Suppressor macrophage (primary cell): ENCODE measurements around the gene PPP3CA.
"Not testable (repeated sequence)": the region's sequence is repeated elsewhere in the genome, so short reads cannot be mapped to it uniquely, and the experiment has no call there.

Source experiments
- DNase-seq, 4 experiments: peaks; one replicate each; pipeline ENCODE4 v3.0.0-alpha.2; 2020 to 2022

PPP3CA gene

DNA sequence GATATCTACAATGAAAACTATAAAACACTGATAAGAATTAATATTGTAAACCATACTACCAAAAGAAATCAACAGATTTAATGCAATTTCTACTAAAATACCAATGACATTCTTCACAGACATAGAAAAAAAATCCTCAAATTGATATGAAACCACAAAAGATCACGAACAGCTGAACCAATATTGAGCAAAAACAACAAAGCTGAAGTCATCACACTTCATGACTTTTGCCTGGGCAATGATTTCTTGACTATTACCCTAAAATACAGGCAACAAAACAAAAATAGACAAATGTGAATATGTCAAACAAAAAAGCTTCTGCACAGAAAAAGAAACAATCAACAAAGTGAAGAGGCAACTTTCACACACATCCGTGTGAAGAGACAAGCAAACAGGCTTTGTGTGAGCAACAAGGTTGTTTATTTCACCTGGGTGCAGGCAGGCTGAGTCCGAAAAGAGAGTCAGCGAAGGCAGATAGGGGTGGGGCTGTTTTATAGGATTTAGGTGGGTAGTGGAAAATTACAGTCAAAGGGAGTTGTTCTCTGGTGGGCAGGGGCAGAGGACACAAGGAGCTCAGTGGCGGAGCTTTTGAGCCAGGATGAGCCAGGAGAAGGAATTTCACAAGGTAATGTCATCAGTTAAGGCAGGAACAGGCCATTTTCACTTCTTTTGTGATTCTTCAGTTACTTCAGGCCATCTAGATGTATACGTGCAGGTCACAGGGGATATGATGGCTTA is 355.8 kb downstream of the PPP3CA start:
- DNase-seq = not testable (repeated sequence)

DNA sequence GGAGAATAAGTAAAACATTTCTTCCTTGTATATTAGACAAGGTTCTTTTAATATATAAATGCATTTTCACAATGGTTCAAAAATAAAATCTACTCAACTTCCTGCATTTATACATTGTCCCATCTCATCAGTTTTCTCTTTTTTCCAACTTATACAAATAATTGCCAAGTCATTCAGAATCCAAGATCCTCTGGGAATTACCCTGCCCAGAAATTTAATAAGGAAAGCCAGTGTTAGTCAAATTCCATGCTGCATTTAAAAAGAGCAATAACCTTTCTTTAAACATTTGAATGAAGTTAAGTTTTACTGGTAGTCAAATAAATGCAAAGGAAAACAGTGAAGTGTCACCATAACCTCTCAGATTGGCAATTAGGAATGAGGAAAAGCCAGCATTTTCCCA is 357.9 kb downstream of the PPP3CA start:
- DNase-seq = no peak

DNA sequence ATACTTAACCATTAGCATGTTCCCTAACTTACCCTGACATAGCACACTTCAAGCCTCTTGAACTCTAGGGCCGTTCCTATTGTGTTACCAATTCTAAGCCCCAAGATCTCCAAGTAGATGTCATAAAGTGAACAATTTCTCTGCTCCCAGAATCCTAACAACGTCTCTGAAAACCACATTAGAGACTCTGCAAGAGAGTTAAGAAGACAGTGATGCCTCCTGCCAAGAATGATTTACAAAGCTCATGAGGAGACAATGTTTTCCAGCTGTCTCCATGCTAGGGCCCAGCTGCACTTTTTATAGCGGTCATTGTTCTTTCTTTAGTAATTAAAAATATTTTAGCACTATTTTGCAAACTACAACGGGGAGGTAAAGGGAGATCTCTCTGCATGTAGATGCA is 358.4 kb downstream of the PPP3CA start:
- DNase-seq = no peak

DNA sequence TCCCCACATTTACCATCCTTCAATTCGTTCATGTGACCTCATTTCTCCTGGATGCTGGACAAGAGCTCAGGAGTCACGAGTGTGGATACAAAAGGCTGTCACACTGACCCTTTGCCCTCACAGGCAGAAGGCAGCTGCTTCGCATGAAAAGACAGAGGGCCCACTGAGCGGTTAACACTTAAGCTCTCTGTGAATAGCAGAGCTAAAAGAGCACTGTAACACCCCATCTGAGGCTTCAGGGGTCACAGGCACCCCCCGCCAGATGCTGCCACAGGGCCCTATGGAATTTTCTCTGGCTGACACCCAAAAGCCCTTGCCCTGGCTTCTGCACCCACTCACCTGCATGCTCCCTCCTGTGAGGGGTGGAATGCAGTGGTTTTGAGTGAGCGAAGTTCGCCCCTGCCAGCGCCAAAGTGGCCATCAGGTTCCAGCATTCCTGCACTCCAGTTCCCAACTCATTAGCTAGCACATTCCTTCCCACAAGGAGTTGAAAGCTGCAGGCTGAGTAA is 360.9 kb downstream of the PPP3CA start:
- no peak for DNase-seq

DNA sequence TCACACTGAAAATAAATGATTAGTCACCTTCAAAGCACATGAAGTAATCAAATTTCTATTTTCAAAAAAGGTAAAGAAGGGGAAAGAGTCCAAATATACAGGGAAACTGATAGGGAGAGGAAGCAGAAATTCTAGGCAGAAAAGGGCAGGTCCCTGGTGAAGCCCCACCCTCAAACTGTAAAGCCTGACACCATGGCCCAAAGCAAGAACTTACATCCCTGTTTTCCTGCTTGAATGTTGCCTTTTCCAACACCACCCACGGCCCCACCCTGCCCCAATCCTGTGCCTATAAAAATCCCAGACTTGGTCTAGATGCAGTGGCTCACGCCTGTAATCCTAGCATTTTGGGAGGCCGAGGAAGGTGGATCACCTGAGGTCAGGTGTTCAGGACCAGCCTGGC is 361.8 kb downstream of the PPP3CA start:
- no peak for DNase-seq

DNA sequence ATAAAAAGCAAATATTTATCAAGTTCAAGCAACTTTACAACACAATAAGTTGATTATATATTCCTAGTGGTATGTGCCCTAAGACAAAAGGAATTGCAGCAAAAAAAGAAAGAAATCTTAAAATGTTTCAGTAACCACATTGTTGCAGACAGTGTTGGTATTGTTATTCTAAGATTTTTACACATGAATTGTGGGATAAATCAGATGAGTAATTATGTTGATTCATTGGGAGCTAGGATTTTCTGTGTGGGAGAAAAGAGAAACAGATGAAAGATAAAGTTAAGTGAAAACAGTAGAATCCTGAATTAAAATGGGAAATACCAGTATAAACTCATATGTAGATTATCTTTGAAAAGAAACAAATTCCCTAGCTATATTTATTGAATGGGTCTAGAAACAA is 362.4 kb downstream of the PPP3CA start:
- no peak for DNase-seq

DNA sequence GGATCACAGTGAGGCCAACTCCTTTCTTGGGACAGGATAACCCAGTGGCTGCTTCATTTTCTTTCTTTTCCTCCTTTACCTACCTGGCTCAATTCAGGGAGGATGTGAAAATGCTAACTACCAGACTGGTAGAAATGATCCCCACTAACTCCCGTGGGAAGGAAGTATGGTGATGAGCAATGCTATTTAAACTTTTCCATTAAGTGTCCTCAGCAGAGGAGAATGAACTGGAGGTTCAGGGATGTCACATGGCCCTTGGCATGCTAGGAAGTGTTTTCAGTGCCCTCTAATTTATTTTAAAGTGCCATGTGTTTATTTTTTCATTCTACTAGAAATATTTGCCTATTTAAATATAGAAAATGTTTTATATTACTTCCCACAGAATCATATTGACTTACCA is 363.9 kb downstream of the PPP3CA start:
- peak in 3 of 4 experiments; percentile 8 to 27 (median 12) for DNase-seq

DNA sequence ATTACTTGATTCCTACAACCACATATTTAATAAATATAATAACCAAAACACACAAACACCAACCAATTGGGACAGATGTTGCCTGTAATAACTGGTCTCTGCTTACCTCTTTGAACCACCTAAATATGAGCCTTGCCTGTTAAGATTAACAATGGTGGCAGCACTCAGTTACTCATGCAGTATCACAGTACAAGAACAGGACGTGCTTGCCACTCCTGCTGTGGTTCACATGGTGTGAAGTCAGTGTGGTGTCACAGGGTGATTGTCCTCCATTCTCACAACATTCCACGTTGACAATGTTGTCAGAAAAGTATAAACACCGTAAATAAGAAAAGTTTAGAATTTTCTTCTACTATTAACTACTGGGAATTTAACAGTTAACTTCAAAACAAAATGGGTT is 365.0 kb downstream of the PPP3CA start:
- peak in 3 of 4 experiments; percentile 6 to 11 (median 7) for DNase-seq

DNA sequence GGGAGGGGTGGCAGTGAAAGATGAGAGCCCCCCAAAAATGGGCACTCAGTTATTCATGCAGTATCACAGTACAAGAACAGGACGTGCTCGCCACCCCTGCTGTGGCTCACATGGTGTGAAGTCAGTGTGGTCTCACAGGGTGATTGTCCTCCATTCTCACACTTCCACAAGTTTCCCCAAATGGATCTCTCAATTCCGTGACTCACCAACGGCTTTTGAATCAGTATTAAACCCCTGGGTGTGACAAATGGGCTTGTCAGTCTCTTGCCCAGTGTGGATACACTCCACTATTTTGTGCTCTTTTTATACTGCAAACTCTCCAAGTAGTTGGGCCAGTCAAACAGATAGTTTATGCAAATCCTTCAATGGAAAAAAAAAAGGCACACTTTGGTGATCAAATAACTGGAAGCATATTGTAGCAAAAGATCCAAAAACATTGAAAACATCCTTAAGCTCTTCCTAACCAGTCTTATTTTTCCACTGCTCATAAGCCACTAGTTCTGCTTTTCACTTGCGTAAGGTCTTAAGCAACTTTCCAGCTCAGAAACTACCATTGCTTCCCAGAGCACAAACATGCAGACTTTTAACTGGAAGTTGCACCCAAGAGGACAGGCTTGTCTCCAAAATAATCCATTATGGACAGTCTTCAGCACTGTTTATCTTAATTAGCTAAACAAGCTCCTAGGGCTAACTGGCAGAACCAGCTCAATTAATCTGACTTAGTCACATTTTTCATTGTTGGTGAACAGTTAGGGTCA is 365.7 kb downstream of the PPP3CA start:
- peak; percentile 70 to 93 (median 84) for DNase-seq

DNA sequence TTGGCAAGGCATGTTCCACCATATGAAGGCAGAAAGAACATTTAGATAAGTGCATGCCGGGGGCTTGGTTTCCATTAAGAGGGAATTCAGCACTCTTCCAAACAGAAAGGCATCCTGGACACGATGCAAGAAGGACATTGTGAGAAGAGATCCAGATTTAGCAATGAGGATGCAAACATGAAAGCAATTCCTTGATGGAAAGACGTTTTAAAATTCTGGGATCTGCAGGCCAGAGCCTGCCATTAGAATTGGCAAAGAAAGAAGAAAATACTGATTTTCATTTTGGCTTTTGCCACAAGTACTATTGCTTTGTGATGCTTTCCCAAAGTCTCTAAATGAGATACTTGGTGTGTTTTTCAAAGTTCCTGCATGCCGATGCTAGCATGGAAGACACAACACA is 367.6 kb downstream of the PPP3CA start:
- no peak for DNase-seq

DNA sequence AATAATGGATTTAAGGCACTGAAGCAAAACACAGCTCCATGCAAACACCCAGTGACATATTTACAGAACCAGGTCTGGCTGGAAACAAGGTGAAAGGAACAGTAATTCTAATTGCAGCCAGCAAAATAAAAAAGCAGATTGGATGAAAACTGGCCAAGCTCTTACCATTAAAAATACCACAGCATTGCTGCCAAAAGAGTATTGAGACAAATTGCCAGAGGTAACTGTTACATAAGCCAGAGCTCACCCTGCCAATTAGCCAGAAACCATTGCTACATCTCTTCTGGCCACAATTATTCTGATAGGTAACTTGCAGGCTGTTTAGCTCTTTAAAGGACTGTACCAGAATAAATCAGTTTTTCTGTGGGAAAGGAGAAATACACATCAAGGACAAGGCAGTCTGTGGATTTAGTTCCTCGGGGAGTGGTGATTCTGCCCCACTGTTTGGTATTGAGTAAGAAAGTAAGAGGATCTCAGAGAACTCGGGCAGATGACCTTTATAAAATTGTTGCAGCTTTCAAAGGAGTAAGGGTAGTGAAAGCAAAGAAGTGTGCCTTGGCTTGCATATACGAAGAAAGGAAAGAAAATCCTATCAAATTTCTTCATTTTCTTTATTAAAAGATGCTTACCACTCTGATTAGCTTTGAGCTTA is 369.5 kb downstream of the PPP3CA start:
- peak; percentile 7 to 46 (median 24) for DNase-seq

DNA sequence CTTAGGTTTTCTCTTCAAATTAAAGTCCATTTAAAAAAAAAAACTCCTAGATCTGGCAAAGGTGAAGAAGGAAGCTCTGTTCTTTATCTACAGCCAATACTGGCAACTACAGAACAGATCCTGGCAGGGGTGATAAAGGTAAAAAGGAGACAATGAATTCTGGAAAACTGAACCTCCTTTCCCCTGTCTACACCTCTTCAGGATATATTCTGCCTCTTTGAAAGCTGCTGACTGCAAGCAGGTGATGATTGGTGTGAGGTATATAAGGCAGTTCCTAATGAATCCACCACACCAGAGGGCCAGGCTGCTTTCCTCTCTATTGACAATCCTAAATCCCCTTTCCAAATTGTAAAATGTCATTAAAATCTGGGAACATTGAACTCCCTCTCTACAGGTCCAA is 370.1 kb downstream of the PPP3CA start:
- no peak for DNase-seq
